Transverse colon (tissue), 4 donors: ENCODE results near the gene DISC1. TPM values are rescaled to one million over a fixed set of nuclear protein-coding genes. Genes with fewer than 3 reads are reported as not detected.

Experiments used
- DNase-seq: peaks from one replicate; pipeline ENCODE4 v3.0.0-alpha.2; 2019
- H3K27ac ChIP-seq, 4 donors: fragments of 200-600 bp; sonication (generic); 2 replicates each; pipeline ENCODE4 v1.5.1; 2016 to 2018; ENCODE audit warnings: inconsistent platforms in 4 of 4
- H3K27me3 ChIP-seq: fragments of 200-600 bp; sonication (generic); 2 replicates; pipeline ENCODE4 v1.5.1; 2017; ENCODE audit warnings: inconsistent platforms
- H3K36me3 ChIP-seq, 4 donors: fragments of 200-600 bp; sonication (generic); 2 replicates each; pipeline ENCODE4 v1.5.1; 2017 to 2019; ENCODE audit warnings: inconsistent platforms in 4 of 4
- H3K4me1 ChIP-seq, 4 donors: fragments of 200-600 bp; sonication (generic); 2 replicates each; pipeline ENCODE4 v1.5.1; 2017 to 2020; ENCODE audit warnings: inconsistent platforms in 4 of 4
- H3K4me3 ChIP-seq, 4 donors: fragments of 200-600 bp; sonication (generic); 1 replicate in 1 of 4; 2 replicates in 3 of 4; pipeline versions ENCODE4 v1.5.1 to v1.6.1; 2017 to 2019; ENCODE audit warnings: inconsistent platforms in 4 of 4
- H3K9me3 ChIP-seq, 2 donors: fragments of 200-600 bp; sonication (generic); 2 replicates each; pipeline ENCODE4 v1.5.1; 2017 to 2019; ENCODE audit warnings: inconsistent platforms in 2 of 2
- CTCF ChIP-seq, 5 experiments: fragments of 200-600 bp in 3 of 5; fragments of 450-650 bp in 2 of 5; sonication (generic) in 3 of 5; IDR thresholded peaks; 1 replicate in 2 of 5; 2 replicates in 3 of 5; pipeline ENCODE4 v1.5.1; 2016 to 2017; ENCODE audit warnings: antibody characterized with exemption in 5 of 5, inconsistent platforms in 3 of 5, mild to moderate bottlenecking in 2 of 5, moderate library complexity in 1 of 5
- EP300 ChIP-seq: sonication (generic); formaldehyde crosslinking; IDR thresholded peaks from one replicate; pipeline ENCODE4 v1.6.1; 2017; ENCODE audit warnings: antibody characterized with exemption, low read depth
- POLR2A ChIP-seq: fragments of 450-650 bp; IDR thresholded peaks from one replicate; pipeline ENCODE4 v1.6.1; 2016; ENCODE audit warnings: antibody characterized with exemption, mild to moderate bottlenecking, moderate library complexity
- POLR2AphosphoS5 ChIP-seq, 3 donors: sonication (generic); formaldehyde crosslinking; IDR thresholded peaks; one replicate each; pipeline ENCODE4 v1.6.1; 2016; ENCODE audit warnings: antibody characterized with exemption in 3 of 3
- WGBS, 2 donors: methylation state at CpG; one replicate each; pipeline ENCODE4 v1.1.5; 2018; ENCODE audit warnings: low coverage in 1 of 2; 5-methylcytosine and 5-hydroxymethylcytosine counted together
- in situ Hi-C, 4 donors: fragments of 200-750 bp; cut with MboI; loops; one replicate each; pipeline versions ENCODE4 v1.15.0 to v1.15.1; 2017; ENCODE audit warnings: low sequenced_read_pairs in 3 of 4, low pct_ligation_motif_present in 1 of 4, low pct_unique_long_range_greater_than_20kb in 1 of 4
- intact Hi-C: fragments of 100-400 bp; cut with DNase I; formaldehyde crosslinking; loops from one replicate; pipeline ENCODE4 v1.15.1; 2023; ENCODE audit warnings: low total_unique reads
- total RNA-seq, 4 donors: library from RNA; depleted of rRNA; stranded (reverse); fragments of >200 nt; gene quantifications; one replicate each; pipeline ENCODE4 v1.1.0, GENCODE V29; 2016

The DISC1 gene
- total RNA-seq, 4 donors from 2014 or later, result 7.8 to 20.3 (median 11.5) TPM

DNA sequence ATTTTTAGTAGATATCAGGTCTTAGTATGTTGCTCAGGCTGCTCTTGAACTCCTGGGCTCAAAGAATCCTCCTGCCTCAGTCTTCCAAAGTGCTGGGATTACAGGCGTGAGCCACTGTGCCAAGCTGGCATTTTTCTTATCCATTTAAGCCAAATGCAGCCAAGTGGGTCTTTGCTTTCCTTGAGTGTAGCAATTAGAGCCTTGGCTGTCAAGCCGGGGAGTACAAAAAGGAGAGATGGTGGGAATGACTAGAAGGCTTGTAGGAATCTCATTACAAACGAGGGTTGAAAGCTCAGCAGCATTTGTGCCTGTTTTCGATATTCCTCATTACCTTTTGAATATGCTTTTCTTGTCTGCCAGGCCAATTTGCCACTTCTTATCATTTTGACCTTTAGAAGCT lies 140.9 kb downstream of the DISC1 start:
- in situ Hi-C loops, result no loop called here
- intact Hi-C loops, result no loop called here

GRCh38 chr1:231768416-231768815 lies 141.8 kb downstream of the DISC1 start:
- no peaks in the 10 kb centered on the region for H3K27me3 ChIP-seq
- no peaks in the 10 kb centered on the region for H3K4me1 ChIP-seq
- H3K36me3 ChIP-seq, result peaks cover 0 to 3% (median 0%) of the 10 kb centered on the region in 4 donors
- in situ Hi-C loops (no loop called here), intact Hi-C loops (no loop called here)
- WGBS, 2 donors, result 74 to 80% methylated on average over 1 of the region's 1 CpG
- no peak overlapping the region for H3K27ac ChIP-seq
- no peak overlapping the region for H3K4me3 ChIP-seq
- no peak for DNase-seq
- H3K9me3 ChIP-seq, result no peaks in the 10 kb centered on the region
- TF ChIP-seq CTCF (IDR thresholded peaks at IDR 0.05), result no peak
- TF ChIP-seq EP300, result no peak
- no peak for TF ChIP-seq POLR2AphosphoS5 (IDR thresholded peaks at IDR 0.05)
- TF ChIP-seq POLR2A, result no peak

More for the DNA sequence above, 140.9 kb downstream of the DISC1 start:
- Histone ChIP-seq H3K4me3 (no peak overlapping the region), H3K27me3 (no peaks in the 10 kb centered on the region), H3K27ac (no peak overlapping the region), H3K36me3 (peaks cover 0 to 3% (median 0%) of the 10 kb centered on the region in 4 donors), H3K9me3 (no peaks in the 10 kb centered on the region), H3K4me1 (no peaks in the 10 kb centered on the region)
- 83 to 91% methylated on average over 2 to 4 of the region's 4 CpGs for WGBS, 2 donors
- TF ChIP-seq POLR2A, result no peak
- no peak for TF ChIP-seq CTCF (IDR thresholded peaks at IDR 0.05)
- TF ChIP-seq POLR2AphosphoS5 (IDR thresholded peaks at IDR 0.05), result no peak
- TF ChIP-seq EP300, result no peak
- DNase-seq, result no peak

GRCh38 chr1:231770506-231771175 lies 144.1 kb downstream of the DISC1 start:
- intact Hi-C loops (no loop called here), in situ Hi-C loops (no loop called here)
- TF ChIP-seq POLR2A (no peak), EP300 (no peak), CTCF (IDR thresholded peaks at IDR 0.05) (no peak), POLR2AphosphoS5 (IDR thresholded peaks at IDR 0.05) (no peak)
- 81 to 92% methylated on average over 2 to 8 of the region's 8 CpGs for WGBS, 2 donors
- no peaks in the 10 kb centered on the region for H3K9me3 ChIP-seq
- H3K27ac ChIP-seq, result no peak overlapping the region
- H3K4me3 ChIP-seq, result no peak overlapping the region
- no peaks in the 10 kb centered on the region for H3K4me1 ChIP-seq
- no peaks in the 10 kb centered on the region for H3K27me3 ChIP-seq
- H3K36me3 ChIP-seq, result peaks cover 0 to 3% (median 0%) of the 10 kb centered on the region in 4 donors
- DNase-seq, result no peak

- Histone ChIP-seq H3K36me3 (peaks cover 0 to 3% (median 0%) of the 10 kb centered on the region in 4 donors), H3K27me3 (no peaks in the 10 kb centered on the region), H3K27ac (no peak overlapping the region), H3K4me3 (no peak overlapping the region), H3K9me3 (no peaks in the 10 kb centered on the region), H3K4me1 (peaks cover 0 to 13% (median 2%) of the 10 kb centered on the region in 4 donors)
- intact Hi-C loops, result no loop called here
- in situ Hi-C loops, result no loop called here
- DNase-seq, result no peak
- TF ChIP-seq CTCF (IDR thresholded peaks at IDR 0.05) (no peak), POLR2A (no peak), POLR2AphosphoS5 (IDR thresholded peaks at IDR 0.05) (no peak), EP300 (no peak)
- WGBS, 2 donors, result 81 to 89% methylated on average over 4 of the region's 4 CpGs
Measured at GRCh38 chr1:231774719-231775335, 148.2 kb downstream of the DISC1 start.
